ENCODE data around the gene JMJD7.

The JMJD7 gene

GRCh38 chr15:41827880-41828806 is at the start of gene JMJD7:
Gene JMJD7, plus strand, starts transcription at chr15:41828092. Its CDS starts 33 bp downstream, at chr15:41828125.
- peak; percentile 99 for DNase-seq (ENCODE audit: low spot score)
- peak within 1 kb of the TSS; percentile 88 for H3K27ac ChIP-seq
- POLR2A ChIA-PET (ENCODE audit: low non-redundant PET): no interaction called here
- CTCF ChIA-PET: no interaction called here
- no peak for TF ChIP-seq CTCF (conservative IDR thresholded peaks at IDR 0.05; ENCODE audit: low read depth)

GRCh38 chr15:41778521-41778920 is 49.4 kb upstream of the JMJD7 start:
- no peak overlapping the region for H3K27ac ChIP-seq
- ChIA-PET CTCF (interaction anchor here (1.8 kb wide), 1 partner anchor 33 kb away, joined by 11 read pairs; no protein-coding TSS in a partner anchor), POLR2A (ENCODE audit: low non-redundant PET) (no interaction called here)
- no peak for TF ChIP-seq CTCF (conservative IDR thresholded peaks at IDR 0.05; ENCODE audit: low read depth)
- no peak for DNase-seq (ENCODE audit: low spot score)

GRCh38 chr15:41779662-41780157 is 48.2 kb upstream of the JMJD7 start:
- TF ChIP-seq CTCF (conservative IDR thresholded peaks at IDR 0.05; ENCODE audit: low read depth): no peak
- ChIA-PET POLR2A (ENCODE audit: low non-redundant PET) (no interaction called here), CTCF (interaction anchor here (0.6 kb wide), 1 partner anchor 26 kb away, joined by 4 read pairs; no protein-coding TSS in a partner anchor)
- DNase-seq (ENCODE audit: low spot score): no peak
- H3K27ac ChIP-seq: peak overlapping the region; percentile 71

- no peak overlapping the region for H3K27ac ChIP-seq
- ChIA-PET CTCF (no interaction called here), POLR2A (ENCODE audit: low non-redundant PET) (no interaction called here)
- no peak for TF ChIP-seq CTCF (conservative IDR thresholded peaks at IDR 0.05; ENCODE audit: low read depth)
- DNase-seq (ENCODE audit: low spot score): no peak
Observed at GRCh38 chr15:41780266-41780665, 47.6 kb upstream of the JMJD7 start.

- 0 out of 2 replicates have a peak overlapping the region, but pooled peaks have one; percentile 6 for H3K27ac ChIP-seq
- ChIA-PET CTCF (no interaction called here), POLR2A (ENCODE audit: low non-redundant PET) (no interaction called here)
- no peak for DNase-seq (ENCODE audit: low spot score)
- TF ChIP-seq CTCF (conservative IDR thresholded peaks at IDR 0.05; ENCODE audit: low read depth): no peak
Observed at GRCh38 chr15:41780727-41781126, 47.2 kb upstream of the JMJD7 start.

GRCh38 chr15:41782371-41783282 is 45.3 kb upstream of the JMJD7 start:
- ChIA-PET POLR2A (ENCODE audit: low non-redundant PET) (no interaction called here), CTCF (no interaction called here)
- DNase-seq (ENCODE audit: low spot score): no peak
- H3K27ac ChIP-seq: no peak overlapping the region
- TF ChIP-seq CTCF (conservative IDR thresholded peaks at IDR 0.05; ENCODE audit: low read depth): no peak
